Nephron progenitor cell (in vitro differentiated cells): ENCODE results near the gene NOD1.
"Not testable (repeated sequence)": the region's sequence is repeated elsewhere in the genome, so short reads cannot be mapped to it uniquely, and the experiment has no call there.

Experiments used
- DNase-seq: peaks from one replicate; pipeline ENCODE4 v3.0.0; 2021
- H3K27ac Mint-ChIP-seq: 2 replicates; pipeline ENCODE4 v1.8.0; 2021; ENCODE audit warnings: mild to moderate bottlenecking, moderate library complexity, mixed read lengths
- H3K27me3 Mint-ChIP-seq: 2 replicates; pipeline ENCODE4 v1.8.0; 2021; ENCODE audit warnings: mild to moderate bottlenecking, low read depth, mixed read lengths; ENCODE audit not compliant: poor library complexity
- H3K36me3 Mint-ChIP-seq: 2 replicates; pipeline ENCODE4 v1.8.0; 2021; ENCODE audit warnings: low read depth, mixed read lengths
- H3K4me1 Mint-ChIP-seq: 2 replicates; pipeline ENCODE4 v1.8.0; 2021; ENCODE audit warnings: mixed read lengths
- H3K4me3 Mint-ChIP-seq: 2 replicates; pipeline ENCODE4 v1.8.0; 2021; ENCODE audit warnings: mild to moderate bottlenecking, moderate library complexity, mixed read lengths
- H3K9me3 Mint-ChIP-seq: 2 replicates; pipeline ENCODE4 v1.8.0; 2021; ENCODE audit warnings: mild to moderate bottlenecking, moderate library complexity, mixed read lengths
- CTCF ChIP-seq: fragments of 200-600 bp; sonication (generic); IDR thresholded peaks from 2 replicates; pipeline ENCODE4 v1.5.0; 2021; ENCODE audit warnings: antibody characterized with exemption

NOD1 gene

GRCh38 chr7:30391806-30392205, 86.8 kb downstream of the NOD1 start:
- Mint-ChIP-seq H3K36me3 (peaks cover 16% of the 10 kb centered on the region), H3K4me1 (no peaks in the 10 kb centered on the region), H3K27ac (no peak overlapping the region), H3K27me3 (peaks cover 6% of the 10 kb centered on the region), H3K4me3 (no peak overlapping the region), H3K9me3 (peaks cover 3% of the 10 kb centered on the region)
- no peak for TF ChIP-seq CTCF
- no peak for DNase-seq

GRCh38 chr7:30390736-30391636, 87.6 kb downstream of the NOD1 start:
- Mint-ChIP-seq H3K4me3 (no peak overlapping the region), H3K27me3 (peaks cover 3% of the 10 kb centered on the region), H3K27ac (peak overlapping the region; percentile 60), H3K36me3 (peaks cover 16% of the 10 kb centered on the region), H3K4me1 (no peaks in the 10 kb centered on the region), H3K9me3 (peaks cover 3% of the 10 kb centered on the region)
- TF ChIP-seq CTCF, result no peak
- no peak for DNase-seq

GRCh38 chr7:30389791-30390190, 88.8 kb downstream of the NOD1 start:
- peaks cover 3% of the 10 kb centered on the region for H3K9me3 Mint-ChIP-seq
- peaks cover 3% of the 10 kb centered on the region for H3K27me3 Mint-ChIP-seq
- DNase-seq, result no peak
- H3K4me3 Mint-ChIP-seq, result no peak overlapping the region
- no peak overlapping the region for H3K27ac Mint-ChIP-seq
- no peaks in the 10 kb centered on the region for H3K4me1 Mint-ChIP-seq
- no peak for TF ChIP-seq CTCF
- H3K36me3 Mint-ChIP-seq, result peaks cover 16% of the 10 kb centered on the region

GRCh38 chr7:30382607-30383006, 96.0 kb downstream of the NOD1 start:
- peaks cover 18% of the 10 kb centered on the region for H3K36me3 Mint-ChIP-seq
- no peak for TF ChIP-seq CTCF
- no peaks in the 10 kb centered on the region for H3K4me1 Mint-ChIP-seq
- no peak for DNase-seq
- H3K27ac Mint-ChIP-seq, result no peak overlapping the region
- H3K9me3 Mint-ChIP-seq, result peaks cover 44% of the 10 kb centered on the region
- H3K4me3 Mint-ChIP-seq, result no peak overlapping the region
- H3K27me3 Mint-ChIP-seq, result no peaks in the 10 kb centered on the region

GRCh38 chr7:30380824-30381223, 97.8 kb downstream of the NOD1 start:
- DNase-seq, H3K27ac Mint-ChIP-seq, H3K4me3 Mint-ChIP-seq, H3K4me1 Mint-ChIP-seq, H3K27me3 Mint-ChIP-seq: not testable (repeated sequence)
- Mint-ChIP-seq H3K9me3 (peaks cover 44% of the 10 kb centered on the region), H3K36me3 (peaks cover 18% of the 10 kb centered on the region)

- no peak for TF ChIP-seq CTCF
- Mint-ChIP-seq H3K27me3 (no peaks in the 10 kb centered on the region), H3K27ac (no peak overlapping the region), H3K4me1 (no peaks in the 10 kb centered on the region), H3K4me3 (no peak overlapping the region), H3K36me3 (peaks cover 18% of the 10 kb centered on the region), H3K9me3 (peaks cover 44% of the 10 kb centered on the region)
- DNase-seq, result no peak
Observed at GRCh38 chr7:30380294-30380693, 98.3 kb downstream of the NOD1 start.
